ENCODE measurements around the gene SHROOM3.

- no peak for TF ChIP-seq CTCF (IDR thresholded peaks at IDR 0.05)
- TF ChIP-seq POLR2A (IDR thresholded peaks at IDR 0.05): no peak
Measured at GRCh38 chr4:76809594-76810305, 374.7 kb downstream of the SHROOM3 start.
